NCI-H69 (cell line): ENCODE measurements around the gene ANGPTL4.
"Not testable (repeated sequence)": the region's sequence is repeated elsewhere in the genome, so short reads cannot be mapped to it uniquely, and the experiment has no call there.

Source experiments
- DNase-seq: peaks from one replicate; lab custom pipeline; 2025; lab: John Stamatoyannopoulos, UW

The ANGPTL4 gene

GRCh38 chr19:8334458-8335342 is 29.3 kb upstream of the ANGPTL4 start:
- peak; percentile 94 for DNase-seq

- DNase-seq = peak; percentile 73
Measured at GRCh38 chr19:8335343-8336071, 28.4 kb upstream of the ANGPTL4 start.

GRCh38 chr19:8336072-8336569 is 27.8 kb upstream of the ANGPTL4 start:
- DNase-seq = peak; percentile 54

- no peak for DNase-seq
Measured at GRCh38 chr19:8336660-8337059, 27.3 kb upstream of the ANGPTL4 start.

GRCh38 chr19:8337728-8338127 is 26.2 kb upstream of the ANGPTL4 start:
- DNase-seq = no peak

- DNase-seq = no peak
Measured at GRCh38 chr19:8338835-8339234, 25.1 kb upstream of the ANGPTL4 start.

GRCh38 chr19:8340341-8341096 is 23.4 kb upstream of the ANGPTL4 start:
- no peak for DNase-seq

- DNase-seq = not testable (repeated sequence)
Measured at GRCh38 chr19:8341504-8341903, 22.5 kb upstream of the ANGPTL4 start.

GRCh38 chr19:8342316-8342683 is 21.7 kb upstream of the ANGPTL4 start:
- no peak for DNase-seq

GRCh38 chr19:8342684-8343482 is 21.1 kb upstream of the ANGPTL4 start, which contains the start of gene KANK3:
TSS of gene KANK3 (minus strand) at chr19:8343262. CDS start at chr19:8337828, 5,434 bp downstream.
- DNase-seq = peak; percentile 95

GRCh38 chr19:8343483-8343844 is 20.5 kb upstream of the ANGPTL4 start:
- DNase-seq = no peak

GRCh38 chr19:8349629-8350372 is 14.2 kb upstream of the ANGPTL4 start:
- not testable (repeated sequence) for DNase-seq

GRCh38 chr19:8352134-8352827 is 11.7 kb upstream of the ANGPTL4 start:
- no peak for DNase-seq

GRCh38 chr19:8352845-8353244 is 11.1 kb upstream of the ANGPTL4 start:
- not testable (repeated sequence) for DNase-seq

- DNase-seq = no peak
Measured at GRCh38 chr19:8355631-8356402, 8.1 kb upstream of the ANGPTL4 start.

GRCh38 chr19:8357007-8357521 is 6.9 kb upstream of the ANGPTL4 start:
- no peak for DNase-seq

- DNase-seq = no peak
Measured at GRCh38 chr19:8358948-8359347, 5.0 kb upstream of the ANGPTL4 start.

GRCh38 chr19:8360196-8360595 is 3.8 kb upstream of the ANGPTL4 start:
- DNase-seq = no peak
